Glutamatergic neuron (in vitro differentiated cells): ENCODE results near the gene S100A7A. TPM values are rescaled to one million over a fixed set of nuclear protein-coding genes. Genes with fewer than 3 reads are reported as not detected.
"Not testable (repeated sequence)": the region's sequence is repeated elsewhere in the genome, so short reads cannot be mapped to it uniquely, and the experiment has no call there.

ENCODE experiments used
- DNase-seq: peaks from one replicate; pipeline ENCODE4 v3.0.0; 2022
- H3K27ac Mint-ChIP-seq: one replicate; pipeline ENCODE4 v1.8.0; 2020; ENCODE audit warnings: mild to moderate bottlenecking, mixed read lengths, inconsistent platforms; ENCODE audit not compliant: unreplicated experiment
- H3K27me3 Mint-ChIP-seq: one replicate; pipeline ENCODE4 v1.8.0; 2020; ENCODE audit warnings: mild to moderate bottlenecking, moderate library complexity, mixed read lengths, inconsistent platforms; ENCODE audit not compliant: unreplicated experiment
- H3K36me3 Mint-ChIP-seq: one replicate; pipeline ENCODE4 v1.8.0; 2020; ENCODE audit warnings: mild to moderate bottlenecking, mixed read lengths, inconsistent platforms; ENCODE audit not compliant: unreplicated experiment
- H3K4me1 Mint-ChIP-seq: one replicate; pipeline ENCODE4 v1.8.0; 2020; ENCODE audit warnings: mild to moderate bottlenecking, low read depth, mixed read lengths, inconsistent platforms; ENCODE audit not compliant: unreplicated experiment
- H3K4me3 Mint-ChIP-seq: one replicate; pipeline ENCODE4 v1.8.0; 2020; ENCODE audit warnings: mild to moderate bottlenecking, mixed read lengths, inconsistent platforms; ENCODE audit not compliant: unreplicated experiment
- H3K9me3 Mint-ChIP-seq: one replicate; pipeline ENCODE4 v1.8.0; 2020; ENCODE audit warnings: mild to moderate bottlenecking, moderate library complexity, mixed read lengths, inconsistent platforms; ENCODE audit not compliant: unreplicated experiment
- CTCF ChIP-seq: fragments of 200-600 bp; sonication (generic); IDR thresholded peaks from one replicate; pipeline ENCODE4 v1.5.0; 2021; ENCODE audit not compliant: partially characterized antibody, unreplicated experiment
- total RNA-seq: library from RNA; stranded (reverse); fragmentation: NEBNext Ultra II Directional; extraction: Animal tissue kit (Norgen Biotek cat#: 25700); gene quantifications from one replicate; pipeline ENCODE4 v1.2.1, GENCODE V29; 2021; ENCODE audit not compliant: unreplicated experiment

The S100A7A gene
- total RNA-seq, 1 donor from 2014 or later = not detected

- no peak for TF ChIP-seq CTCF
- peaks cover 6% of the 10 kb centered on the region for H3K36me3 Mint-ChIP-seq
- peaks cover 3% of the 10 kb centered on the region for H3K27me3 Mint-ChIP-seq
- DNase-seq = no peak
- H3K9me3 Mint-ChIP-seq = peaks cover 2% of the 10 kb centered on the region
- H3K27ac Mint-ChIP-seq = no peak within 1 kb of the TSS
- H3K4me1 Mint-ChIP-seq = no peaks in the 10 kb centered on the region
- no peak within 1 kb of the TSS for H3K4me3 Mint-ChIP-seq
Measured at GRCh38 chr1:153460551-153460950, 44.2 kb downstream of the S100A7A start, which contains the start of gene S100A7. TSS of gene S100A7 (minus strand) at chr1:153460651. CDS start at chr1:153459013, 1,638 bp downstream.

GRCh38 chr1:153462741-153463140 lies 46.4 kb downstream of the S100A7A start:
- H3K9me3 Mint-ChIP-seq, H3K27ac Mint-ChIP-seq, H3K36me3 Mint-ChIP-seq, H3K4me3 Mint-ChIP-seq, H3K4me1 Mint-ChIP-seq, H3K27me3 Mint-ChIP-seq, DNase-seq: not testable (repeated sequence)

DNA sequence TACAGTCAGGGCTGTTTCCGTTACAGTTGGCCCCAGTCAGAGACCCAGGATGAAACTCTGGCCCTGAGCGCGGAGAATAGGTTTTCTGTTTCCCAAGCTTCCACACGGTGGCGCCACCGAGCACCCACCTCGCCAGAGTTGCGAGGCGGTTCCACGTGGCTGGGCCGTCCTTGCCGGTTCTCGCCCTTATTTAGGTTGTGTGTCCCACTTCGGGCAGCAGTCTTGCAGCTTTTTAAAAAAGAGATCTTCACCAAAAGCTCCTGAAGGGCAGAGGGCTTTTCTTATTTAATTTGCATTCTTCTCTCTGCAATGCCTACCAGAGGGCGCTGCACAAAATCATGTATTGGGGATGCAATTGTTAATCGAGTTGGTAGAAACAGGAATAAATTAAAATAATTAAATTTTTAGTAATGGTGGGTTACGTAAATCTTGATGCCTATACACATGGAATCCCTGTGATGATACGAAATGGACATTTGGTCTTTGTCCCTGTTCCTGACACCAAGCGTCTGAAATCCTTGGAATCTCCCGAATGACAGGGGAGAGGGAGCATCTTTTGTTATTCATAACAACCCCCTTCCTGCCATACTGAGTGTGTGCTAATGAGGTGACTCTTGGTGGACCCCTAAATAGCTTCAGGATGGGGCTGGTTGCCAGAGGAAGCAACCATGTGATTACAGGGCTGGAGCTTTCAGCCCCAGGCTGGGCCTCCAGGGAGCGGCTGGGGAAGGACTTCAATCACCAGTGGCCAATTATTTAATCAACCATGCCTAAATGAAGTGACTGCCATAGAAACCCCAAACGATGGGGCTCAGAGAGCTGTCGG lies 49.7 kb downstream of the S100A7A start:
- peak; percentile 77 for DNase-seq
- peaks cover 4% of the 10 kb centered on the region for H3K27me3 Mint-ChIP-seq
- peaks cover 6% of the 10 kb centered on the region for H3K36me3 Mint-ChIP-seq

DNA sequence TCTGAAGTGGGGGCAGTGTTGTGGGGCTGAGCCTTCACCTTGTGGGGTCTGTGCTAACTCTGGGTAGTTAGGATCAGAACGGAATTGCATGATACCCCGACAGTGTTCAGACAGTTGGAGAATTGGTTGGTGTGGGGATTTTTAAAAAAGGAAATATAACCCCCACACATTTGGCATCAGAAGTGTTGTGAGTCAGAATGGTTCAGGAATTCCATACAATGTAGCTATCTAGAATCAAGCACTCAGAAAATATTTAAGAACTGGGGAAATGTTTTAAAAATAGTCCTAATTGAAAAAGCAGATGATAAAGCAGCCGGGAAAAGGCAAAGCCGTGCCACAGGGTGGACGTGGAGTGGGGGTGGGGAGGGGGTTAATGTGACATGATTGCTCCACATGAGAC lies 50.6 kb downstream of the S100A7A start:
- H3K27ac Mint-ChIP-seq = no peak overlapping the region
- TF ChIP-seq CTCF = no peak

More for the DNA sequence above, 49.7 kb downstream of the S100A7A start:
- no peak overlapping the region for H3K27ac Mint-ChIP-seq
- peaks cover 2% of the 10 kb centered on the region for H3K9me3 Mint-ChIP-seq
- peak; percentile 90 for TF ChIP-seq CTCF
- H3K4me3 Mint-ChIP-seq = no peak overlapping the region
- H3K4me1 Mint-ChIP-seq = no peaks in the 10 kb centered on the region

GRCh38 chr1:153470707-153471106 lies 54.4 kb downstream of the S100A7A start:
- Mint-ChIP-seq H3K36me3 (peaks cover 30% of the 10 kb centered on the region), H3K4me1 (no peaks in the 10 kb centered on the region), H3K4me3 (no peak overlapping the region), H3K27ac (no peak overlapping the region), H3K9me3 (peaks cover 16% of the 10 kb centered on the region), H3K27me3 (peaks cover 6% of the 10 kb centered on the region)
- no peak for TF ChIP-seq CTCF
- no peak for DNase-seq

More for the DNA sequence above, 50.6 kb downstream of the S100A7A start:
- Mint-ChIP-seq H3K4me3 (no peak overlapping the region), H3K36me3 (peaks cover 10% of the 10 kb centered on the region), H3K4me1 (no peaks in the 10 kb centered on the region), H3K27me3 (peaks cover 4% of the 10 kb centered on the region), H3K9me3 (peaks cover 4% of the 10 kb centered on the region)
- no peak for DNase-seq

Other genes with a start within 250 kb of the S100A7A start
- not detected for gene LELP1, start 213.1 kb upstream of the S100A7A start, total RNA-seq
- not detected for gene PRR9, start 198.9 kb upstream of the S100A7A start, total RNA-seq
- gene LORICRIN, start 156.8 kb upstream of the S100A7A start, total RNA-seq = not detected
- not detected for gene PGLYRP3, start 103.6 kb upstream of the S100A7A start, total RNA-seq
- not detected for gene PGLYRP4, start 67.7 kb upstream of the S100A7A start, total RNA-seq
- not detected for gene S100A9, start 58.7 kb upstream of the S100A7A start, total RNA-seq
- gene S100A12, start 40.9 kb upstream of the S100A7A start, total RNA-seq = not detected
- not detected for gene S100A8, start 25.4 kb upstream of the S100A7A start, total RNA-seq
- gene S100A7, start 44.1 kb downstream of the S100A7A start, total RNA-seq = not detected
- gene S100A6, start 119.5 kb downstream of the S100A7A start, total RNA-seq = 41.9 TPM
- not detected for gene S100A5, start 124.4 kb downstream of the S100A7A start, total RNA-seq
- gene S100A4, start 129.3 kb downstream of the S100A7A start, total RNA-seq = 4.7 TPM
- not detected for gene S100A3, start 132.7 kb downstream of the S100A7A start, total RNA-seq
- 1.1 TPM for gene S100A2, start 149.3 kb downstream of the S100A7A start, total RNA-seq
- gene S100A16, start 196.6 kb downstream of the S100A7A start, total RNA-seq = 1.1 TPM
- gene S100A14, start 199.8 kb downstream of the S100A7A start, total RNA-seq = not detected
- 92.8 TPM for gene S100A13, start 211.0 kb downstream of the S100A7A start, total RNA-seq
- 35.4 TPM for gene S100A1, start 211.9 kb downstream of the S100A7A start, total RNA-seq
- gene CHTOP, start 217.5 kb downstream of the S100A7A start, total RNA-seq = 84.7 TPM
- gene SNAPIN, start 242.2 kb downstream of the S100A7A start, total RNA-seq = 30.8 TPM